Forelimb muscle (tissue), 1 donor: ENCODE measurements around the gene MYCBP. TPM values are rescaled to one million over a fixed set of nuclear protein-coding genes. Genes with fewer than 3 reads are reported as not detected.
A peak's percentile ranks its signal among the peaks of the same experiment; 100 is the strongest.
"Not testable (repeated sequence)": the region's sequence is repeated elsewhere in the genome, so short reads cannot be mapped to it uniquely, and the experiment has no call there.

Experiments
- DNase-seq: peaks from one replicate; pipeline ENCODE4 v3.0.0-alpha.2; 2013; ENCODE audit warnings: low read depth
- polyA plus RNA-seq: library from polyadenylated mRNA; unstranded; fragments of 120-200 nt; gene quantifications from one replicate; pipeline ENCODE4 v1.2.1, GENCODE V29; 2013; ENCODE audit not compliant: insufficient read length

Gene MYCBP, protein sequence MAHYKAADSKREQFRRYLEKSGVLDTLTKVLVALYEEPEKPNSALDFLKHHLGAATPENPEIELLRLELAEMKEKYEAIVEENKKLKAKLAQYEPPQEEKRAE
- polyA plus RNA-seq = 22.7 TPM

DNA sequence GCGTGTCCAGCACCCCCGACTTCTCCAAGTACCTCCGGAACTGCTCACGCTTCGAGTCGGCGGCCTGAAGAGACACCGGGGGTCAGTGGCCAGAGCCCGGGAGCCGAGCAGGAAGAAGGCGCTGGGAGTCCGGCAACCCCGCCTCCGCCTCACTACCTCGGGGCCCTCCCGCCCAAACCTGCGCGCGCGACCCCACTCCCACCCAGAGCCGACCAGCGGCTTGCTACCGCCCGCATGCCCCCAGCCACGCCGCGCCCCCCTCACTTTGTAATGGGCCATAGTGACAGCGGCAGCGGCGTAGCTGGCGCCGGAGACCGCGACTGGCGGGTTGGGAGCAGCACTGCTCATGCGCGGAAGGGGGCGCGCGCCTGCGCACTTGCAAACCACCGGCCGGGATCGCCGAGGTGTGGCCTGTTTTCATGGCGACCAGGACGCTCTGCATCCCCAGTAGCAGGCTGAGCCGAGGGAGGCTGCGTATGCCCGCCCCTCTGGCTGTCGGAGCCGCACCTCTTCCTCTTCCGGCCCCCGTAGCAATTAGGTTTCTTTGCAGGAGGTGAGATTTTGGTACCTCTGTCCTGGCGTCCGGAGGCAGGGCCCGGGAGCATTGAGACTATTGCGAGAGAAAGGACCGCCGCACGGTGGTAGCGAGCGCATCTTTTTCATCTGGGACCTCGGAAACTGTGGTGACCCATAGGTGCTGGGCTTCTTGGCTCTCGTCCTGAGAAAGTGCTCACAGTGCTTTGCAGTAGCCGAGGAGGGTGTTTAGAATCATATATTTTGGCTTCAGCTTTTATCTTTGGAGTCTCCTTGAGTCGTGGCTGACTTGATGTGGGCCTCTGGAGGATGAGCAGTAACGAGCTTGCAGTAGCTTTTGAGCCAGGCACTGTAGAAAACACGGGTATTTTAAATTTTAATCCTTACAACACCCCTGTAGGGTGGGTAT lies at the start of gene MYCBP:
Gene MYCBP (minus strand): TSS at position 322 of the 943 bp plus-strand sequence. CDS start 43 bp downstream, at position 279.
- DNase-seq = peak; percentile 95

DNA sequence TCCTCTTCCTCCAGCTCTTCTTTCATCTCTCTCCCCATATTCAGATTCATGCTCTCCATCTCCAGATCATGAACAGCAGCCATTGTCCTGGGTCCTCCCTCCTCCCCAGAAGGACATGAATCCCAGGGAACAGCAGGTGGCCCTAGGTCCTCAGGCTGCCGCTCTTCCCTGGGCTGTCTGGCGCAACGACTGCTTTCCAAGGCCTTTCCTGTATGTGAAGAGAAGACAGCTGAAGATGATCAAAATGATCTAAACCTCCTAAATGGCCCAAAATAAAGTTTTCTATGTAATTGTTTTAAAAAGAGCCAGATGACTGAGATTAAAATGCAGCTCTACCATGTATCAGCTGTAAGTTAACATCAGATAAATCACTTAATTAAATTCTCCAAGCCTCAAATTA lies 46.0 kb upstream of the MYCBP start:
- no peak for DNase-seq

DNA sequence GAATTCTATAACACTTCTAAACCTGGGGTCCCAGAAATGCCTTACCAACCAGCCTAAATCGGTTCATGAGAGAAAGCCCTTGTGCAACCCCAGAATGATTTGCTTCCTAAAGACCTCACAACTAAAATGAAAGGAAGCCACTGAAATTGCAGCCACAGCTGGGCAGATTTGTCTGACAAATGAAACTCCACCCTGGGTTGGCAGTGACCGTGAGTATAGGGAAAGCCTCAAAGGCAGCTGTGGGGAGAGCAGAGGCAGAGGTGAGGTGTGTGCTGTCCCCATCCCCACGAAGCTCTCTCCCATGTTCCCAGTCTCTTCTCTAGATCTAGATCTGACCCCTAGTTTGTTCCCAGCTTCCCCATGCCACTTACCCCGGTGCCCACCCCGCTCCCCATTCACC lies 45.4 kb upstream of the MYCBP start:
- DNase-seq = no peak

DNA sequence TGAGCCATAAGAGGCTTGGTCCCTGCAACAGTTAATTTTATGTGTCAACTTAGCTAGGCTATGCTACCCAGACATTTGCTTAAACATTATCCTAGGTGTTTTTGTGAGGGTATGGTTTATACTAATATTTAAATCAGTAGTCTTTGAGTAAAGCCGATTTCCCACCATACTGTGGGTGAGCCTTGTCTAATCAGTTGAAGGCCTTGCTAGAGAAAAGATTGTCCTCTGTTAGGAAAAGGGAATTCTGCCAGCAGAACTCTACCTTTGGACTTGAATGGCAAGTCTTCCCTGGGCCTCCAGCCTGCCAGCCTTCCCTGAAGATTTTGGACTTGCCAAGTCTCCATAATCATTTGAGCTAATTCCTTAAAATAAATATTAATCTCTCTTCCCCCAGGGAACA lies 44.6 kb upstream of the MYCBP start:
- no peak for DNase-seq

DNA sequence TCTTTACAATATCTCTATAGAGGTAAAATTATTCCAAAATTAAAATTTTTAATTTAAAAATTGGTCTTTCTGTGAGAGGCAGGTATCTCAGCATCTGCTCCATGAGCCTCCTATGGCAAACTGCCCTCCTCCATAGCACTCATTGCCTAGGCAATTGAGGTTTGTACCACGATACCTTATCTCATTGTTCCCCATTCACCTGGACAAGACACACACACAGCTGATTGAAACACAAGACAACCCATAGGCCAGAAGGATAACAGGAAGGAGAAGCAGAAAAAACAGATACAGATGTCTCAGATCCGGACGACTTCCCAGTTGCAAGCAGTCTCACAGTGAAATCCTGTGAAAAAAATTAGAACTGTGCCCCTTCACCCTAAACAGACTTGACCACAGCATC lies 44.2 kb upstream of the MYCBP start:
- no peak for DNase-seq

DNA sequence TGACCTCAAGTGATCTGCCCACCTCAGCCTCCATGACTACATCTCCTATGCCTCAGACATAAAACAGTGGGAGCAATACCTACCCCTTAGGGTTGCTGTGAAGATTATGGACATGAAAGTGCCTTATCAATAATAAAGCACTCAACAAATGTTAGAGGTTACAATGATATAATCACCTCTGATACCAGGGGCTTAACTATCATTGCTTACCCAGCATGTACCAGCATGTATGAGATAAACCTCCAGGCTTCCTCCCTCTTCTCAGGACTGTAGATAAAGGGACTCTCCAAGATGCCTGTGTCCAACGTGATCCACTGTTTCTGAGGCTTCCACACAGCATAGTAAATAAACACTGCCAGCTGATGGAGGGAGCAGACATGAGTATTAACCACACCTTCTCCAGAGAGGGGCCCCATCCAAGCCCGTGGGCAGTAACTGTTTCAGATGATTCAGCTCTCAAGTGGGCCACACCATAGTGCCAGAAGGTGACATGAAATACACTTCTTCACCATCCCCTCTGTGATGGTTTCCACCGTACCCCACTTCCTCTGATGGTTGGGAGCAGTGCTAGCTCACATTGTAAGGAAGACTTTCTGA lies 42.3 kb upstream of the MYCBP start:
- no peak for DNase-seq

DNA sequence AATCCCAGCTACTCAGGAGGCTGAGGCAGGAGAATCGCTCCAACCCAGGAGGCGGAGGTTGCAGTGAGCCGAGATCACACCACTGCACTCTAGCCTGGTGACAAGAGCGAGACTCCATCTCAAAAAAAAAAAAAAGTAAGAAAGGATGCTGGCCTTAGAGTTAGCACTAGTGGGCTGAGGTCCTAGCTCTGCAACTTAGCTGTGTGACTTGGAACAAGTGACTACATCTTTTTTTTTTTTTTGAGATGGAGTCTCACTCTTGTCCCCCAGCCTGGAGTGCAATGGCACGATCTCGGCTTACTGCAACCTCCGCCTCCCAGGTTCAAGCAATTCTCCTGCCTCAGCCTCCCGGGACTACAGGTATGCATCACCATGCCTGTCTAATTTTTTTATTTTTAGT lies 41.8 kb upstream of the MYCBP start:
- not testable (repeated sequence) for DNase-seq

DNA sequence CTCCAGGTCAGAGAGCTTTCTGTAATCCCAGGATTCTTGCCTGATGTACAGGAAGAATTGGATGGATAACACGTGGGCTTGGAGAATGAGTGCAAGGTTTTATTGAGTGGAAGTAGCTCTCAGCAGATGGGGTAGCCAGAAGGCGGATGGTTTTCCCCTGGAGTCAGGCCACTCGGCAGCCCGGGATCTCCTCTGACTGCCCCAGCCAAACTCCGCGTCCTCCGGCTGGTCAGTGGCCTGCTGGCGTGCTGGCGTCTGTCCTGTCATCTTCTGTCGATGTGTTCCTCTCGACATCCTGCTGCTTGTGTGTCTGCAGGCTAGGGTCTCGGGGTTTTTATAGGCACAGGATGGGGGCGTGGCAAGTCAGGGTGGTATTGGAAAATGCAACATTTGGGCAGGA lies 35.7 kb upstream of the MYCBP start:
- no peak for DNase-seq

DNA sequence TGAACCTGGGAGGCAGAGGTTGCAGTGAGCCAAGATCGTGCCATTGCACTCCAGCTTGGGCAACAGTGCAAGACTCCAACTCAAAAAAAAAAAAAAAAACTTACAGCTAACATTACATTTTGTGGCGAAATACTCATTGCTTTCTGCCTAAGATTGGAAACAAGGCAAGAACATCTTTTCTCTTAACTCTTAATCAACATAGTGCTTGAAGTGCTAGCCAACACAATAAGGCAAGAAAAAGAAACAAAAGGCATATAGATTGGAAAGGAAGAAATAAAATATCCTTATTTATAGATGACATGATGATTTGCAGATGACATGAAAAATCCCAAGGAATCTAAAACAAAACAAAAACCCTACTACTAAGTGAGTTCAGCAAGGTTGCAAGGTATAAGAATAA lies 32.8 kb upstream of the MYCBP start:
- DNase-seq = no peak

DNA sequence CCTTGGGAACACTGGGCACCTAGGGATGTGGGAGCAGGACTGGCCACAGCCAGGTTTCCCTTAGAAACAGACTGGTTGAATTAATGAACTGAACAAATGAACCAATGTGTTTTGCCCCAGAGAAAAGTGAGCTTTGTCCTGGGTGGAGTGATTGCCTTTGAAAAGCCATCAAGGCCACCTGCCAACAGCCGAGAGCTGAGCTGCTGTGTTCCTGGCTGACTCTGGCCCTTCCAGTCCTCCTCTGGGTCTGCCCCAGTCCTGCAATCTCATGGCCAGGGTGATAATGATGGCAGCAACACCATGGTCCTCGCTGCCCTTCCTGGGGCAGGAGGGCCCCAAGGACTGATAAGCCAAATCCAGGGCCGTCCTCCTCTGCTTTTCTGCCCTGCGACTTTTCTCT lies 26.4 kb upstream of the MYCBP start:
- DNase-seq = no peak

DNA sequence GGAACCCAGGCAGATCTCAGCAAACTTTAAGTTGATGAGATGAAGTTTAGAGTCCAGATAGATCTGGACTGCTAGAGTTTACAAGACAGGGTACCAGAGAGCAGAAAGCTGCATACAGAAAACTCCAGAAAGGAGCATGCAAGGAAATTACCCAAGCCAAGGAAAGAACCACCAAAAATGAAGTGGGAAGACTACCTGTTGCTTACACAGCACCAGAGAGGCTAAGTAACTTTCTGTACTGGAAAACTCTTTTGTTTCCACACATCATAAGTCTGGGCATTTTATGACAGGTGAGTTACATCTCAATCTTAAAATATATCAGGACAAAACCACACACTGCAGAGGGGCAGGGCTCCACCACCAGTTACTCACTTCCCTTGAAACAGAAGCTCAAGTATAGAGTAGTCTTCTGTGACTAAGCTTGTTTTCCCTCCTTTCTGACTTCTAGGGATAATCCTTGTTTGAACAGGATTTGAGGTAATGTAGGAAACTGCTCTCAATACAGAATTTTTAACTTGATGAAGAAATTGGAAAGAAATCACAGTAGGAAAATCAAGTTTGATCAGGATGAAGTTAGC lies 25.6 kb upstream of the MYCBP start:
- DNase-seq = no peak

DNA sequence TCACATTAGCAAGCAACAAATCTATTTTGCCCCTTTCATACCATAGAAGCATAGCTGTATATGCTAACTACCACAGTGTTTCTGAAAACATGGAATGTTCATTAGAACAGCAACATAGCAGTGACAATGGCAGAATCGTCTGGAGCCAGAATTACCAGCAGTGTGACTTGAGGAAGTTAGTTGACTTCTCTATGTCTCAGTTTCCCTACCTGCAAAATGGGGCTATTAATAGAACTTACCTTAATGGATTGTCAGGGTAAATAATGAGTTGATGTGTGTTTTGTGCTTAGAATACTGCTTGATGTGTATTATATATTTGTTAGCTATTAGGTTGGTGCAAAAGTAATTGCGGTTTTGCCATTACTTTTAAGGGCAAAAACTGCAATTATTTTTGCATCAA lies 23.0 kb upstream of the MYCBP start:
- no peak for DNase-seq

DNA sequence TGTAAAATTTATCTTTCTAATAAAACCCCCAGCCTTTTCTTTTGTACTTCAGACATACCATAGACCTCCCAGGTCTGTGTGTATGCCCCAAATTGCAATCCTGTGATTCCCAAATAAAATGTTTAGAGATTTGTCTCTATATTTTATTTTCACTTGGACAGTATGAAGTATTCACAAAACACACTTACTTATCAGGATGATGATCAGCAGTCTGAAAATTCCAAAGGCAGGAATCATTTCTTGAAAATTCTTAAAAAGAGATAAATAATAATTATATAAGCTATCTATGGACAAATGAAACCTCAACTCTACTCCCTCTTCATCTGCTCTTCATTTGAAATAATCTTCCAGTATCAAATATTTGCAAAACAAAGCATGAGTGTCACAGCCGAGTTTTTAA lies 19.8 kb upstream of the MYCBP start:
- no peak for DNase-seq

DNA sequence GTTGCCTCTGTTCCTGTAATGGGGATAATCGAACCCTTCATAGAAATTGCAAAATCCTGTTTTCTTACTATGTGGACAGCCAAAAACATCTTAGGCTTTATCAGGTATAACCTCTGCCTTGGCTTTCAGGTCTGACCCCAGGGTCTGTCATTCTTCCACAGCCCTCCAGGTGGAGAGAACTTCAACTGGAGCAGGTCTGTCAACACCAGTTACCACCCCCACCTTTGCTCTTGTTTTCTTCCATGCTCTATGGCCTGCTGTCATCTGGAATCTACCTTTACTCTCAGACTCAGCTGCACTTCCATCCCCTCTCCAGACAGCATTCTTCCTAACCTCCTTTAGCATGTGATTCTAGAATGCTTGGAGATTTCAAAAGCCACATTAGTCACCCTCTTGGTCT lies 18.6 kb upstream of the MYCBP start:
- no peak for DNase-seq

DNA sequence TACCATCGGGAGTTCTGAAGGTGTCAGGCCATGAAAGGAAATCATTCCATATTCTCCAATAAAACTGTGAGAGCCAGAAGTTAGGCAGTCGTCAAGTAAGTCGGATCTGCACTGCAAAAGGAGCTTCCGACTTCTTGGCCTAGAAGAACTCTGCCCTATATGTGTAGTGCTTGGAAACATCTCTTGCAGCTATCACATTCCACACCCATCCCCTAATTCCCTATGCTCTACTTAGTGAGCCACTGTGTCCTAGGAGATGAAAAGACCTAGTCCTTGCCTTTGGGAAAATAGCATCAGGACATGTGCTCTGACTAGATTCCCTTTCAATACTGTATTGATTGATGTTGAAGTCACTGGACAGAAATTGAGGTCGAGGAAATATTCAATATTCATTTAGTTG lies 16.4 kb upstream of the MYCBP start:
- no peak for DNase-seq

DNA sequence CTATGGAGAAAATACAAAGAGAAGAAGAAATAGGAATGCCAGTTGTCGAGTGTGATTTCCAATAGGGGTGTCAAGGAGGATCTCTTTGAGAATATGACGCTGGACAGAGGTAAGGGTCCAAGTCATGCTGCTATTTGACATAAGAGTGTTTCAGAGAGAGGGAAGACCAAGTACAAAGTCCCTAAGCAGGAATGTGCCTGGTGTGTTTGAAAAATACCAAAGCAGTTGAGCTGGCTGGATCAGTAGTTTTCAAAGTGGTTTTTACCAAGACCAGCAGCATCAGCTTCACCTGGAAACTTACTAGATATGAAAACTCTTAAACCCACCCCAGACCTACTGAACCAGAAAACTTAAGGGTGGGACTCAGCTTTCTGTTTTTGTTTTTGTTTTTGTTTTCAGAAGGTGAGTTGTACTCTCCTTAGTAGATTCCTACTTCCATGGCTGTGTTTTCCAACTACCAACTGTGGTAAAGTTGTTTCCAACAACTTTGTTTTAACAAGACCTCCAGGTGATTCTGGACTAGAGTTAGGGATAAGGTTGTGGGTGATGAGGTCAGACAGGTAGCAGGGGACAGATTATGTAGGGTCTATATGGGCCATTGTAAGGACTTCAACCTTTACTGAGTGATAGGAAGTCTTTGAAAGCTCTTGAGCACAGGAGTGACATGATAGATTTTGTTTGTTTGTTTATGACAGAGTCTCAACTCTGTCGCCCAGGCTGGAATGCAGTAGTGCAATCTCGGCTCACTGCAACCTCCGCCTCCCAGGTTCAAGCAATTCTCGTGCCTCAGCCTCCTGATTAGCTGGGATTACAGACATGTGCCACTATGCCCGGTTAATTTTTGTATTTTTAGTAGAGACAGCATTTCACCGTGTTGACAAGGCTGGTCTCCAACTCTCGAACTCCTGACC lies 15.5 kb upstream of the MYCBP start:
- no peak for DNase-seq

DNA sequence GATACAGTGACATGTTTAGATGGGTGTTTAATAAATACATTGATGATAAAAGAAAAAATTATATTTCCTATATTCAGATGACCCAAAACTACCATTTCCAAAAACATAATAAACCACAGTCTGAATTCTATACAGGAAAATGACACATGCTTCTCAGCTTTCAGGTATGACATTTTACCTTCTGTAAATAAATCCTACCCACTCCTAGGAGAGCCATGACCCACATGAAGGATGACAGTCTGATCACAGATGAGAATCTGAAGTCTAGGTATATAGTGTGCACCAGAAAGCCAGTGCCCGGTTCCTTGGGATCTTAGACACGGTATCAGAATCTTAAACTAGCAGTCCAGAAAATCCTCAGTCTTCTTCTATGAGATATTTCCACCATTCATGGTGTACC lies 11.9 kb upstream of the MYCBP start:
- no peak for DNase-seq

DNA sequence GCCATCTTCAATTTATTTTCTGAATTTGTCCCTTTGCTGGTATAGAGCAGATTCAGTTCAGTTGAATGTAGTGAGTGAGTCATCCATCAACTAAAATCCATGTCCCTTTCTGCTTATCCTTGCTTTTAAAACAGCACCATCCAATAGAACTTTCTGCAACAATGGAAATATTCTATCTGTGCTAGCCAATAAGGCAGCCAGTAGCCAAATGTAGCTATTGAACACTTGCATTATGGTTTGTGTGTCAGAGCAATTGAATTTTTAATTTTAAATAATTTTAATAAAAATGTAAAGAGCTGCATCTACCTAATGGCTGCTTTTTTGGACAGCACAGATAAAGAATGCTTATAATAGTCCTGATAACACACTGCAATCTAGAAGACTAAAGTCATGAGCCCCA lies 8.3 kb upstream of the MYCBP start, which contains the start of gene GJA9:
Gene GJA9 (minus strand): TSS at position 101 of the 400 bp plus-strand sequence. CDS start 5,489 bp downstream, outside the sequence.
- no peak for DNase-seq

DNA sequence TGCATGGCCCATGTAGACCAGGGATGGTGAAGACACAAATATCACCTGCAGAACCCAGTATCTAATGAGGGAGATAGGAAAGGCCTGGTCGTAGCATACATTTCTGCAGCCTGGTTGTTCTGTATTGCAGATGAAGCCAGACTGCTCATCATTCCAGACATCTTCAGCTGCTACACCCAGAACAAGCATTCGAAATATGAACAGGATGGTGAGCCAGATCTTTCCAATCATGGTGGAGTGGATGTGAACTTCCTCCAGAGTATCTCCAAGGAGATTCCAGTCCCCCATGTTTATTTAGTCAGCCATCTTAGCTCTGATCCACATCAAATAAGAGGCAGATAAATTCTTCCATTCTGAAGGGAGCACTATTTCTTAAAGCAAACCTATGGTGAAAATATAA lies 2.7 kb upstream of the MYCBP start:
- DNase-seq = no peak

DNA sequence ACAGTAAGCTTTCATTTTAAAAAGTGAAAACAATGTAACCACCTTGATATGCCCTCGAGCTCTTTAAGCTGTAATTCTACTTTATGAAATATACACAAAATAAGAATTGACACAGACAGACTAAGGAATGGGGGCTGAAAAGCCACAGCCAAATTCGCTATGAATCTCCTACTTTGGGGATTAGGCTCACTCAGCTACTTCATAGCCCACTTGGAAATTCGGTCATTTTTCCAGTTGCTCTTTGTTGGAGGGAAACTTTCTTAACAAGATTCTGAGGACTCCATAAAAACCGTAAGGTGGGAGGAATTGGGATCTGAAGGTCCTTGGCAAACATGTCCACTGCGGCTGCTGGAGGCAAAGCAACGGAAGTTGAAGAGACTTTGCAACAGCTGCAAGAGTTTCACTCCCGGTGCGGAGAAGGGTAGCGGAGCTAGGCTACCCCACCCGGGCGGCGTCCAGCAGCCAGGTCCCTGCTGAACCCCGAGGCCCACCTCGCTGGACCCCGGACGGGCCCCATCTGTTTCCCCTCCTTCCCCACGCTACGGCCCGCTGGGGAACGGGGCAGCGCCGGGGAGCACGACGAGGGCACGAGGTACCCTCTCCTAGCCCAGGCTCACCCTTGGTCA lies 634 bp downstream of the MYCBP start:
- DNase-seq = no peak

DNA sequence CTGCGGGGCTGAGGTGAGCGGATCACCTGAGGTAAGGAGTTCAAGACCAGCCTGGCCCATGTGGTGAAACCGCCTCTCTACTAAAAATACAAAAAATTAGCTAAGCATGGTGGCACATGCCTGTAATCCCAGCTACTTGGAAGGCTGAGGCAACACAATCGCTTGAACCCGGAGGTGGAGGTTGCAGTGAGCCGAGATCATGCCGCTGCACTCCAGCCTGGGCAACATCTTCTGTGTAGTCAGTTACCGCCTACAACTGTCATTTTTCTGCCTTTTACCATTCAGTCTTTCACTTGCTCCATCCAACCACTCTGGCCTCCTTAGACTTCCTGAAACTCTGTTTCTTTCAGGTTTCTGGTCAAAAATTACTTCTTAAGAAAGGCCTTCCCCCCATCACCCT lies 2.2 kb downstream of the MYCBP start:
- no peak for DNase-seq
